Stimulated activated CD8-positive, alpha-beta memory T cell treated with anti-CD3 and anti-CD28 coated beads, Interleukin-7, amount 100 ng/mL, for 4 hours (primary cell): Measurements from ENCODE around the gene COL23A1.

ENCODE experiments used
- DNase-seq, 2 donors: peaks; one replicate each; pipeline ENCODE4 v3.0.0-alpha.2; 2020; ENCODE audit warnings: low read depth in 2 of 2

Gene COL23A1

DNA sequence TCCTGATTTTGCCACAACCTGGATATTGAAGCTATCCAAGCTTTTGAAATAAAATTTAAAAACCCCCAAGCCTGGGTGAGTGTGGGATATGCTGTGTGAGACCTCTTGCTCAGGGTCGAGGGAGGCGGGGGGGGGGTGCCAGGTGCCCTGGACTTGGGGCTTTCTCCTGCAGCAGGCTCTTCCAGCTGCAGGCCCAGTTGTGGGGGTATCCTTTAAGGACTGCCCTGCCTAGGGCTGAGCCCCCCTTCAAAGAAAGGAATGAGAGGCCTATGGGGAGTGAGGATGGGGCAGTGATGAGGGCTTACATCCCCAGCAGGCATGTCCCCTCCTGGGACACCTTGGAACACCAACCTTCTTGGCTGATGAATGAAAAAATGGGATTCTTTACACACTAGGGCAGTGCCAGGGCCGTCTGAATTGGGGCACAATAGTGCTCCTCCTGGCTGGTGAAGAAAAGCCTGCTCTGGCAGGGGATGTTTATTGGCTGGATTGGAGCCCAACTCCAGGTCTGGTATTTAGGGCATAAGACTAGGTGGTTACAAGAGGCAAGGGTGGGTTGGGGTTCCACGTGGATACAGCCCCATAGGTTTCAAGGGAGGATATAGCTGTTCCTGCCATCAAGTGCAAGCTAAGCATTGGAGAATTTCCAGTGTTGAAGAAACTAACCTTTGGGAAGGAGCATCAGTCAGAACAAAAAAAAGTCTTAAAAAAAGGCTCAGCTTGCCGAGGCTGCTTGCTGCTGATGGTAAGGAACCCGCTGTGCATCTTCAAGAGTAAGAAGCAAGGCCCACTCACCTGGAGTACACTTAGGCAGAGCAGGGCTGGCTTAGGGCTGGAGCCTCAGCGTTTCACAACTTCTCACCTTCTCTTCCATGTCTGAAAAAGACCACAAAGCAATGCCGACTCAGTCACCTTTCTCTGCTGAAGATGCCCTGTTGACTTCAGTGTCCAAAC is 378.8 kb downstream of the COL23A1 start:
- DNase-seq: no peak

DNA sequence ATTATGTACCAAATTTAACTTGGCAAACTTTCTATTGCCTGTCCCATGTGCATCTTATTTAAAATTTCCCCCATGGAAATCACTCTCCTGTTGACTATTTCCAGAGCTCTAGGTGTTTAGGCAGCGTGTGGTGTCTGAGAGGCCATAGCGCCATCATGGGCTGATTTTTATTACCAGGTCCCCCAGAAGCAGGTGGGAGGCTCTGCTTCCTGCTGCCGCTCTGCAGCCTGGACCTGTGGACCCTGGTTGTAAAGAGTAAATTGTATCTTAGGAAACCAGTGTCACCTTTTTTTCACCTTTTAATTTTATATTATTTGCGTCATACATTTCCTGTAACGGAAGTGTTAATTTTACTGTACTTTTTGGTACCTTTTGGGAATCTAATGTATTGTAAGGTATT is 379.5 kb downstream of the COL23A1 start:
- no peak for DNase-seq

DNA sequence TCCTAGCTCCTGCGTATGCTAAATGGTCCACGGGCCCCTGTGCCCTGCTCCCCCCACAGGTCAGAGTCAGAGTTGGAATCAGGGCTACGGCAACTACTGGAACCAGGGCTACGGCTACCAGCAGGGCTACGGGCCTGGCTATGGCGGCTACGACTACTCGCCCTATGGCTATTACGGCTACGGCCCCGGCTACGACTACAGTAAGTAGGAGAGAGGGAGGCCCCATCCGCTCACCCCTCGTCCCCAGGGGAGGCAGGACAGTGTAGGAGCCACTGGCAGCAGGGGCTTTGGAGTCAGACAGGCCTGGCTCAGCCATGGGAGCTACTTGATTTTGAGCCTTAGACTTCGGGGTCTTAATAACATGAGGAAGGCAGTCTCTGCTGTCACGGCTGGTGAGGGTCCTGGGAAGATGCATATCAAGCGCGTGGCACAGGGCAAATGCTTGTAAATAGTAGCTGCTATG is 380.1 kb downstream of the COL23A1 start:
- no peak for DNase-seq

DNA sequence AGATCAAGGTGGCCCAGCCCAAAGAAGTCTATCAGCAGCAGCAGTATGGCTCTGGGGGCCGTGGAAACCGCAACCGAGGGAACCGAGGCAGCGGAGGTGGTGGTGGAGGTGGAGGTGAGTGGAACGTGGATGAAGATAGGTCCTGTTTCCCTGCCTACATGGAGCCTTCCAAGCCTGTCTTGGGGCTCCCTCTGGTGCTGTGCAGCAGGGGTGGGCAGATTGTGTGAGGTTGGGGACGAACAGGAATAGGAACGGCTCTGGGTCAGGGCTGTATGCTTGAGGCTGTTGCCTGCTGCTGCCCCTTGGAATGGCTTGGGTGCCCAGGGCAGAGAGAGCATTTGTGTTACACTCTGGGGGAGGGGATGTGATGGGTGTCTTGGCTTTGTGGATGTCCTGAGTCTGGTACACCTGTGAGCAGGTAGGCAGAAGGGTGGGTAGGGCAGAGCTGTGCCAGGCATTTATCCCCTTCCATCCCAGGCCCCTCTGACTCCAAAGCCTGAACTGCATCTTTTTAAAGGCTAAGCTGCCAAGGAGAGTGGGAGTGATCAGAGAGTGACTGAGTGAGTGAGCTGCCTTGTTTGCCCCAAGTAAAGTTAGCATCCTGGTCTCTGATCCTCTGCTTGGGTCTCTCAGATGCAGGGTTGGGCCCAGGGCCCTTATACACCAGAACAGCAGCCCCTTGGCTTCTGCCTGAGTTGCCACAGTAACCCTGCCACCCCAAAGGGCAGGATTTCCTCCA is 380.7 kb downstream of the COL23A1 start:
- DNase-seq: no peak

DNA sequence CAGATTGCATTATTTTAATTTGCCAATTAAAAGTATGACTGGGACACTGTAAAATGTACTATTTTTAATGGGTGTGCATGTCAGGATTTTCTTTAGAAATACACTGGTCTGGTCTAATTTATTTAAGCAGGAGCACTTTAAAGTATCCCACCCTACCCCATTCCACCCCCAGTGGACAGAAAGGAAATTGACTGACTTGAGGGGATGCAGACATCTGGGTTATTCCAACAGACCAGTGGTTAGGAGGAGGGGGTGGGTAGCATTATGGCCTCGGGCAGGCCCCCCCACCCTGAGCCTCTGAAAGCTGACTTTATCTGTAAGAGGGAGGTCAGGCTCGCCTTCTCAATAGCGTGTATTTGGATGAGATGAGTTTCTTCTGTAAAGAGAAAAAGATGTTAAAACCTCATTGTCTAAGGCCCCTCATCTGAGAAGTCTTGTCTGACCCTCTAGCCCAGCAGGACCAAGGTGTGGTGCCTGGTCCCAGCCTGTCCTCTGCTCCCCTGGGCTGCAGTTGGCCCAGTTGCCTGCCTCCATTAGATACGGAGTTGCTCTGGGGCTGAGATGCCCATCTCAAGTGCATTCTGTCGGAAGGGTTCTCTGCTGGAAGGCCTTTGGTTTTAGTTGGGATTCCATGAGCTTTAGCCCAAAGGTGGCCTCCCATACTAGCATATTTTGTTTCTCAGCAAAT is 381.5 kb downstream of the COL23A1 start:
- no peak for DNase-seq

DNA sequence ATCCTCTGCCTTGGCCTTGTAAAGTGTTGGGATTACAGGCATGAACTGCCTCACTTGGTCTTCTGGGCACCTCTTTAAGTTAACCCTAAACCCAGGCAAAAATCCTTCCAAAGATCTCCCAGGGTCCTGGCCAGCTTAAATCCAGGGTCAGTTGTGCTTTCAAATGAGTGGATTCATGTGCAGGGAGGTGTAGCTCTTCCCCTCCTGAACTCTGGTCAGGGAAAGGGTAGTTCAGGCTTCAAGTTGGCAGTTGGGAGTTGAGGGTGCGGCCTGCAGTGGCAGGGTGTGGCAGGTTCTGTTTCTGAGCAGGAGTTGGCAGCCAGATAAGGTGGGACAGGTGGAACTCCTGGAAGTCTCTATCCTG is 382.3 kb downstream of the COL23A1 start:
- DNase-seq: no peak

DNA sequence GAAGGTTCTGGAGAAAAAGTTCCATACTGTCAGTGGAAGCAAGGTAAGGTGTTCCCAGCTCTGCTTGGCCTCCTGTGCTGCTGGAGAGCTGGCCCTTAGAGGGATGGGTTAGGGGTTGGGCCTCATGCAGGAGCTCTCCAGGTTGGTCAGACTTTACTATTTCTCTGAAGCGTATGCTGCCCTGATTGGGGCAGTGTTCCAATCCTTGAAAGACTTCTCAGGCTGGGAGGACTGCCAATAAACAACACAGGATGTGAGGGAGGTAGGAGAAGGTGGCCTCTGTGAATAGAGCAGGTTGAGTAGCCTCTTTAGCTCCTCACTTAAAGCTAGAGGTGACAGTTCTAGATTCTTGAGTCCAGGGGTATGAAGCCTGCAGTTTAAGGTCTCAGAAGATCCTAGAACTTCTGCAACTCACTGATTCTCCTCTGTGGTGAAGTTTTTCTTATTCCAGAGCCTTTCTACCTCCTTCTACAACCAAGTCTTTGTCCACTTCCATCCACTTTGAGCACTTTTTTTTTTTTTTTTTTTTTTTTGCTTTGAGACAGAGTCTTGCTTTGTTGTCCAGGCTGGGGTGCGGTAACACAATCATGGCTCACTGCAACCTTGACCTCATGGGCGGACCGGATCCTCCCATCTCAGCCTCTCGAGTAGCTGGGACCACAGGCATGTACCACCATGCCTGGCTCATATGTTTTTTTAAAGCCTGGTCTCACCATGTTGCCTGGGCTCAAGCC is 382.8 kb downstream of the COL23A1 start:
- no peak for DNase-seq

DNA sequence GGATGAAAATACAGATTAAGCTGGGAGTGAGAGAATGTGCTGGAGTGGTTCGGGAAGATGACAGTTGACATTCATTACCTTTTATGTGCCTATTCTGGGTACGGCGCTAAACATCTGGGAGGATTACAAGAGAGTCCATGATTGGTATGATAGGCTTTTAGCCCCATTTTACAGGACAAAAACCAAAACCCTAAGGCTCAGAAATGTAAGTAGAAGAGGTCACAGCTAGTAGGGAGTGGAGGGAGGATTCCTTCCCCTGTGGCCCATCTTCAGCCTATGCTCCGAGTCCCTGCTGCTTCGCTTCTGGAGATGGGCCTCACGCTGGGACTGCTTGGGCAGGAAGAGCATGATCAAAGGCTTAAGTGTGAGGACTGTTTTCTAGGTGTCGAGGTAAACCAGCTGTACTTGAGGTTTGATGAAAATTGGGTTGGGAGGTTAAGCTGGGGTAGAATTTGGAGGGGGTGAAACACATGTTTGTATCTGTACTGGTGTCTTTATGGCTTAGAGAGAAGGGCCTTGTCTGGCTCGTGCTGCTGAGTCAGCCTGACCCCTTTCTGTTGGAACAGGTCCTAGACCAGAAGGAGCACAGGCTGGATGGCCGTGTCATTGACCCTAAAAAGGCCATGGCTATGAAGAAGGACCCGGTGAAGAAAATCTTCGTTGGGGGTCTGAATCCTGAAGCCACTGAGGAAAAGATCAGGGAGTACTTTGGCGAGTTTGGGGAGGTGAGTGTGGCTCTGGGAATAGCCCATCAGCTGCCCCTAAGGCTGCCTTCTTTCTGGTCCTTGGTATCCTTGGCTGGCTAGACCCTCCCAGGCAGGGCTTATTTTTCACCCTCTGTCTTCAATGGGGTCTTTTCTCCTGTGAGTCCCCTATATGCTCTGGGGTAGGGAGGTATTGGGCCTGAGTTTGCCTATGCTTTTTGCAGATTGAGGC is 383.8 kb downstream of the COL23A1 start:
- DNase-seq: no peak

DNA sequence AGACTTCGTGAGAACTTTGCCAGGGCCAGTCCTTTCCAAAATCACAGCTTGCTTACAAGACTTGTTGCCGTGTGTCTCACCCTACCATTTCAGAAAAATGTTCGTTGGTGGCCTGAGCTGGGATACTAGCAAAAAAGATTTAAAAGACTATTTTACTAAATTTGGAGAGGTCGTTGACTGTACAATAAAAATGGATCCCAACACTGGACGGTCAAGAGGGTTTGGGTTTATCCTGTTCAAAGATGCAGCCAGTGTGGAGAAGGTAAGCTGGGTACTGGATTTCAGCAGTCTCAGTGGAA is 384.5 kb downstream of the COL23A1 start:
- DNase-seq: no peak

DNA sequence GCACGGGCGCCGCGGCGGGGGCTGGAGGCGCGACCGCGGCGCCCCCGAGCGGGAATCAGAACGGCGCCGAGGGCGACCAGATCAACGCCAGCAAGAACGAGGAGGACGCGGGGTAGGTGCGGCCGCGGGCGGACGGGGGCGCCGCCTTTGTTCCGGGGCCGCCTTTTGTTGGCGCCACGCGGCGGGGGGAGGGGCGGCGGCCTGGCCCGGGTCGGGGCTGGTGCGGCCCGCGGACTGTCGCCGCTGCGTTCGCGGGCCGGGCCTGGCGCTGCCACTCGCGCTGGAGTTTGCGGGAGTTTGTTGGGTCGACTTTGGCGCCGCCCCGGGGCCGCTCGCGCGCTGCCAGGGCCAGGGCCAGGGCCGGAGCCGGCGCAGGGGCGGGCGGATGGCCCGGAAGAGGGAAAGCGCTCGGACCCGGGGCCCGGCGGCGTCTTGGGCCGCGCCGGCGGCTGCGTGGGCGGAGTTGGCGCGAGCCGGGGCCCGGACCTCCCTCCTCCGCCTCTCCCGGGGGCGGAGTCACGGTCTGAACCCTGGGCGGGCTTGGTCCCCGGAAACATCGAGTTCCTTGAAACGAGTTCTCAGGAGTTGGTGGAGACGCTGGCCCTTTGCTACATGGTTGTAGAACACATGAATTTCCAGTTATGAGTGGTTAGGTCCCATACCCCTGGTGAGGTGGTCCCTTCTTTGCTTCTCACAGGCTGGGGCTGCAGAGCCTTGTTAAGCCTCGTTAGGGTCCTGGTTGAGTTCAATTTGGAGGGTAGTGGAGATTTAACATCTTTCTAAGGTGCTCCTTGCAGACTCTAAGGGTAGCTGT is 385.1 kb downstream of the COL23A1 start:
- peak; percentile 53 to 70 for DNase-seq

DNA sequence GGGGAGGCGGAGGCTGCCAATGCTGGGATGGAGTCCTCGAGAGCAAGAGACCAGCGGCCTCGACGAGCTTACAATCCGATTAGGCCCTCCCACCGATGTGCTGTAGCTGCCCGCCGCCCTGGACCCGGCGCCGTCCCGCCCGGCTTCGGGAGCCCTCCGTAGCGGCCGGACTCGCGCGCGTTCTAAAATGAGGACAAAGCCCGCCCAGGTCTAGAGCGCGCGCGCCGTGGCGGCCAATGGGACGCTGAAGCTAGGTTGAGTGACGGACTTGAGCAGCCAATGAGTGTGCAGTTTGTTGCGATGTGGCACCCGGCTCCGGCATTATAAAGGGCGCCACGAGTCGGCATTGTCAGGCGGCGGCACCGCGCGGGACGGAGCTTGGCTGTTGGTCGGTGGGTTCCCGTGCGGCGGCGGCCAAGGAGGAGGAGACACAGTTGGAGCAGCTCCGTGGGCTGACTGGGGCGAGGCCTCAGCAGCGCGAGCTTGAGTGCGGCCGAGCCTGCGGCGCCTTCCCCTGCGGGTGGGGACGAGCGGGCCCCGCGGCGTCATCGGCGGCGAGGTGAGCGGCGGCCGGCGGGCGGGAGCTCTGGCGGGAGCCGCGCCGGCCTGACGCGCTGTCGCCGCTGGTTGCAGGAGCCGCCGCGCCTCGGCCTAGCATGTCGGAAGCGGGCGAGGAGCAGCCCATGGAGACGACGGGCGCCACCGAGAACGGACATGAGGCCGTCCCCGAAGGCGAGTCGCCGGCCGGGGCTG is 385.8 kb downstream of the COL23A1 start, which contains the start of gene HNRNPAB:
HNRNPAB (plus strand) TSS at position 352 of the 753 bp plus-strand sequence; CDS start at position 657, 305 bp downstream.
- peak; percentile 92 to 94 for DNase-seq

DNA sequence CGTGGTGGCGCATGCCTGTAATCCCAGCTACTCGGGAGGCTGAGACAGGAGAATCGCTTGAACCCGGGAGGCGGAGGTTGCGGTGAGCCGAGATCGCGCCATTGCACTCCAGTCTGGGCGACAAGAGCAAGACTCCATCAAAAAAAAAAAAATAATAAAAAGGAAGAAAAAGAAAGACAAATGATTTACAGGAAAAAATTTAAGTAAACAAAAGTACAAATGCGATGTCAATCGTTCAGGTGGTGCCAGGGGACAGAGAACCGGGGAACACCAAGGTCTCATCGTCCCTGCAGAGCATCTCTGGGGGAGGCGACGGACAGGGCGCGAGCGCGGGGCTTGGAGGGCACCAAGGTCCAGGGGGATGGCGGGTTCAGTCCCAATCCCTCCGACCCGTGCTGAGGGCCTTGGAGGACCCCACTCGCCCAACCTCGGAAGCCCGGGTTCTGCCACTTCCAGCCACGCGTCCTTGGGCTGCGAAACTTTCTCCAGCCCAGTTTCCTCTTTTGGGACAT is 386.5 kb downstream of the COL23A1 start:
- DNase-seq: no peak

DNA sequence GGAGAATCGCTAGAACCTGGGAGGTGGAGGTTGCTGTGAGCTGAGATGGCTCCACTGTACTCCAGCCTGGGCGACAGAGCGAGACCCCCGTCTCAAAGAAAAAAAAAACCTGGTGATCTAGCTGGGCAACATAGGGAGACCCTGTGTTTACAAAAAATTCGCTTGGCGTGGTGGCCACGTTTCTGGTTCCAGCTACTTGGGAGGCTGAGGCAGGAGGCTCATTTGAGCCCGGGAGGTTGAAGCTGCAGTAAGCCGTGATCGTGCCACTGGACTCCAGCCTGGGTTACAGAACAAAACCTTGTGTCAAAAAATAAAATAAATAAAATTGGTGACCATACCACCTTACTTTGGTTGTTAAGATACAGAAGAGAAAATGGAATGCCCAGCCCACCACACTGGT is 387.7 kb downstream of the COL23A1 start:
- no peak for DNase-seq

DNA sequence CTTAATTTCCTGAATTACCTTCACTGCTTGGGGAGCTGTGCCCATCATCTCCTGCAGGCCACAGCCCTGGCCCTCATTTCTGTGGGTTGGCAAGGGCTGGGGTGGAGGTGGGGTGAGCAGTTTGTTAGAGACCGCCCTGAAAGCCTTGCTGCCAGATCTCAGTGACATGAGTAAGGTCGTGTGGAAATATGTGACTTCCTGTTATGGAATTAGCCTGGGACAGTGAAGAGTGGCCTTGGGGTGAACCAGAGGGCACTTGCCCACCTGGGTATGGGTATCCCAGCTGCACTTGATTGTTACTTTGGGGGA is 388.3 kb downstream of the COL23A1 start:
- no peak for DNase-seq

DNA sequence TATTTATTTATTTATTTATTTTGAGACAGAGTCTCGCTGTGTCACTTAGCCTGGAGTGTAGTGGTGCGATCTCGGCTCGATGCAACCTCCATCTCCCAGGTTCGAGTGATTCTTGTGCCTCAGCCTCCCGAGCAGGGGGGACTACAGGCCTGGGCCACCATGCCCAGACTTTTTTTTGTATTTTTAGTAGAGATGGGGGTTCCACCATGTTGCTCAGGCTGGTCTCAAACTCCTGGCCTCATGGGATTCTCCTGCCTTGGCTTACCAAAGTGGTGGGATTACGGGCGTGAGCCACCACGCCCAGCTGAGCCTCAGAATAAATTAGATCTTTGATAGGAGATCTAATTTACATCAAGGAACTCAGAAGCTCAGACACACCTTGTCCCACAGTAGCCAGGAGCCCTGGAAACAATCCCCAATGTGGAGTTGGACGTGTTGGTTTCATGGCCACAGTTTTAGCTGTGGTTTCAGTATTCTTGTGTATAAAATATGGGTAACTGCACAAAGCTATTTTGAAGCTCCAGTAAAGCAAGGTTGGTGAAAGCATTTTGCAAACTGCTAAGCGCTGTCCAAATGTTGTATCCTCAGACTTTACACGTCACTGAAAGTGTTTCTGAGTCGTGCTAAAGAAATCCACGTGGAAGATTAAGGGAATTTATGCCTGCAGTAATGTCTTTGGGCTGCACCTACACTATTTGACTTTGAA is 388.8 kb downstream of the COL23A1 start:
- DNase-seq: no peak

DNA sequence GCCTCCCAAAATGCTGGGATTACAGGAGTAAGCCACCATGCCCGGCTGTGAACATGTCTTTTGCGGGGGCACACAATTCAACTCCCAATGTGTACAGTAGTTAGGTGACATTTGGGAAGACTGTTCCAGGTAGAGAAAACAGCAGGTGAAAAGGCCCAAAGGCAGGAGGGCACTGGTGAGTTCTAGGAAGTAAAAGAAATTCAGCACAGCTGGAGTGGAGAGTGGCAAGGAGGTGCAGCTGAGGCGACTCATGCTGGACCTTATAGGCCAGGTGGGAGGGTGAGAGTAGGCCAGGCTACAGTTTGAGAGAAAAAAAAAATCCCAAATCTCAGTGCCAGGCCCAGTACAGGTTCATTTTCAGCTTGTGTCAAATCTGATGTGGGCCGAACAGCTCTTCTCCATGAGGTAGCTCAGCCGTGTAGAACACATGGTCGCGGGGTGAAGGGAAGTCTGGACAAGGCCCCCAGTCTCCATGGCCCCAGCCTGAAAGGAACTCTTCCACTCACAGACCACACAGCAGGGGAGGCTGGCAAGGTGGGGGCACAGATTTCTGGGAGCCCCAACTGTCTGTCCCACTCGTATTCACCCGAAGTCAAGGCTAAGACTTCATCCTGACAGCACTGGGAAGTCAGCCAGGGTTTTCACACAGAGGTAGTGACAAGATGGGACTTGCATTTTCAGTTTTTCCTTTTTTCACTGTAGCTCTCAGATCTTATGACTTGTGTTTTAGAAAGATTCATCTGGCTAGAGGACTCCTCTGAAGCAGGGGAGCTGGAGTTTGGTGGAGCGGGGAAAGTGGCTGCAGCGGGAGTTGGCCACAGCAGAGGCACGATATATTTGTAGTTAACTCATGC is 390.4 kb downstream of the COL23A1 start:
- DNase-seq: no peak

DNA sequence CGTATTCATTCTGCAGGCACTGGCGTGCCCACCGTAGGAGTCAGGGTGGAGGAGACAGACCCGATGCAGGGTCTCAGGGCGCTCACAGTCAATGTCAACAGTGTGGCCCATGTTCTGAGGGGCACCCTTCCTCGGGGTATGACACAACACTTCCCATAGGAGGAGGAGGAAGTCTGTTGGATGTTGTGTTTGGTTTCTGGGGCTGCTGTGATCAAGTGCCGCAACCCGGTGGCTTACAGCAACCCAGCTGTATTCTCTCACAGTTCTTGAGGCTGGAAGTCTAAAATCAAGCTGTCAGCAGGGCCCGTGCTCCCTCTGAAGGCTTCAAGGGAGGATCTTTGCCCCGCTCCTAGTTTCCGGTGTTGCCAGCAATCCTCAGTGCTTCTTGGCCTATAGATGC is 391.5 kb downstream of the COL23A1 start:
- DNase-seq: no peak
